Spleen (tissue), 7 donors: ENCODE results near the gene FRMD4A.

ENCODE experiments used
- POLR2A ChIP-seq, 3 donors: fragments of 450-650 bp; IDR thresholded peaks; one replicate each; pipeline ENCODE4 v1.5.1; 2017; ENCODE audit warnings: antibody characterized with exemption in 3 of 3, mild to moderate bottlenecking in 1 of 3
- POLR2AphosphoS5 ChIP-seq, 3 donors: sonication (generic); formaldehyde crosslinking; IDR thresholded peaks; one replicate each; pipeline ENCODE4 v1.5.1; 2017; ENCODE audit warnings: antibody characterized with exemption in 3 of 3
- TF ChIP-seq, protein P1 (sequence below), 11 experiments: fragments of 200-600 bp in 7 of 11; fragments of 450-650 bp in 4 of 11; sonication (generic) in 4 of 11; IDR thresholded peaks in 8 of 11; conservative IDR thresholded peaks in 3 of 11; 1 replicate in 7 of 11; 2 replicates in 4 of 11; pipeline versions ENCODE4 v1.4.0 to v1.8.0; 2016 to 2021; ENCODE audit warnings: antibody characterized with exemption in 11 of 11, inconsistent platforms in 4 of 11, mild to moderate bottlenecking in 1 of 11
- donor health status: DM: no; HTN: no; CAD: no; lungs with moderate emphysema.
- donor health status: DM: no; HTN: no; CAD: no.
- donor health status: DM: no; HTN: no; CAD: no.

DNA sequence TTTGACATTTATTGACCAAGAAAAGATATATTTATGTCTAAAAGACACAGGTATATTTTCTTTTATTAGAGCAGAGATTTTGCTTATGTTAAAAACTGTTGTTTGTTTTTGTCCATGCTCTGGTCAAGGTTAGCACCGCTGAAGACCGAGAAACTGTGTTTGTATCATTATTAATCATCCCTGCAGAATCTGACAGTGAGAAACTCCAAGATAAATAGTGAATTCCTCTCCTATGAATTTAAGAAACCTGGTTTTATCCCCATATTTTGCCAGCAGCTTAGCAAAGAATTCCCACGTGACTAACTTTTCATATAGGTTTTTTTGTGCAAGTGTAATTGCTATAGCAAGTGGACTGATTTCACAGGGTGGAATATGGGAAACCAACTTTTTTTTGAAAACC lies 77.6 kb downstream of the FRMD4A start:
- no peak for TF ChIP-seq POLR2AphosphoS5 (IDR thresholded peaks at IDR 0.05)
- TF ChIP-seq, protein P1, sequence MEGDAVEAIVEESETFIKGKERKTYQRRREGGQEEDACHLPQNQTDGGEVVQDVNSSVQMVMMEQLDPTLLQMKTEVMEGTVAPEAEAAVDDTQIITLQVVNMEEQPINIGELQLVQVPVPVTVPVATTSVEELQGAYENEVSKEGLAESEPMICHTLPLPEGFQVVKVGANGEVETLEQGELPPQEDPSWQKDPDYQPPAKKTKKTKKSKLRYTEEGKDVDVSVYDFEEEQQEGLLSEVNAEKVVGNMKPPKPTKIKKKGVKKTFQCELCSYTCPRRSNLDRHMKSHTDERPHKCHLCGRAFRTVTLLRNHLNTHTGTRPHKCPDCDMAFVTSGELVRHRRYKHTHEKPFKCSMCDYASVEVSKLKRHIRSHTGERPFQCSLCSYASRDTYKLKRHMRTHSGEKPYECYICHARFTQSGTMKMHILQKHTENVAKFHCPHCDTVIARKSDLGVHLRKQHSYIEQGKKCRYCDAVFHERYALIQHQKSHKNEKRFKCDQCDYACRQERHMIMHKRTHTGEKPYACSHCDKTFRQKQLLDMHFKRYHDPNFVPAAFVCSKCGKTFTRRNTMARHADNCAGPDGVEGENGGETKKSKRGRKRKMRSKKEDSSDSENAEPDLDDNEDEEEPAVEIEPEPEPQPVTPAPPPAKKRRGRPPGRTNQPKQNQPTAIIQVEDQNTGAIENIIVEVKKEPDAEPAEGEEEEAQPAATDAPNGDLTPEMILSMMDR (IDR thresholded peaks at IDR 0.05 in 8 of 11, conservative IDR thresholded peaks at IDR 0.05 in 3 of 11) = no peak
- TF ChIP-seq POLR2A (IDR thresholded peaks at IDR 0.05) = no peak
